ENCODE results near the gene BECN2.

Gene BECN2, protein sequence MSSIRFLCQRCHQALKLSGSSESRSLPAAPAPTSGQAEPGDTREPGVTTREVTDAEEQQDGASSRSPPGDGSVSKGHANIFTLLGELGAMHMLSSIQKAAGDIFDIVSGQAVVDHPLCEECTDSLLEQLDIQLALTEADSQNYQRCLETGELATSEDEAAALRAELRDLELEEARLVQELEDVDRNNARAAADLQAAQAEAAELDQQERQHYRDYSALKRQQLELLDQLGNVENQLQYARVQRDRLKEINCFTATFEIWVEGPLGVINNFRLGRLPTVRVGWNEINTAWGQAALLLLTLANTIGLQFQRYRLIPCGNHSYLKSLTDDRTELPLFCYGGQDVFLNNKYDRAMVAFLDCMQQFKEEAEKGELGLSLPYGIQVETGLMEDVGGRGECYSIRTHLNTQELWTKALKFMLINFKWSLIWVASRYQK

DNA sequence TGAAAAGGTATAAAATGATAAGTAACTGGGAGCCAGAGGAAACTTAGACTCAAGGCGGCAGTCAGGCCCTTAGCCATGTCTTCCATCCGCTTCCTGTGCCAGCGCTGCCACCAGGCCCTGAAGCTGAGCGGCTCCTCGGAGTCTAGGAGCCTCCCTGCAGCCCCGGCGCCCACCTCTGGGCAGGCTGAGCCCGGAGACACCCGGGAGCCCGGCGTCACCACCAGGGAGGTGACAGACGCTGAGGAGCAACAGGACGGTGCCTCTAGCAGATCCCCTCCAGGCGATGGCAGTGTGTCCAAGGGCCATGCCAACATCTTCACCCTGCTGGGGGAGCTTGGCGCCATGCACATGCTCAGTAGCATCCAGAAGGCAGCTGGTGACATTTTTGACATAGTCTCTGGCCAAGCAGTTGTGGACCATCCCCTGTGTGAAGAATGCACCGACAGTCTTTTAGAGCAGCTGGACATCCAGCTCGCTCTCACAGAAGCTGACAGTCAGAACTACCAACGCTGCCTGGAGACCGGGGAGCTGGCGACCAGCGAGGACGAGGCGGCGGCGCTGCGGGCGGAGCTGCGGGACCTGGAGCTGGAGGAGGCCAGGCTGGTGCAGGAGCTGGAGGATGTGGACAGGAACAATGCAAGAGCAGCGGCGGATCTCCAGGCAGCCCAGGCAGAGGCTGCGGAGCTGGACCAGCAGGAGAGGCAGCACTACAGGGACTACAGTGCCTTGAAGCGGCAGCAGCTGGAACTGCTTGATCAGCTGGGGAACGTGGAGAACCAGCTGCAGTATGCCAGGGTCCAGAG lies at the start of gene BECN2:
BECN2 (plus strand) TSS at position 76 of the 803 bp plus-strand sequence; CDS start at position 76, 0 bp downstream.
- DNase-seq (ENCODE audit: low read depth in 2 of 2): no peak

DNA sequence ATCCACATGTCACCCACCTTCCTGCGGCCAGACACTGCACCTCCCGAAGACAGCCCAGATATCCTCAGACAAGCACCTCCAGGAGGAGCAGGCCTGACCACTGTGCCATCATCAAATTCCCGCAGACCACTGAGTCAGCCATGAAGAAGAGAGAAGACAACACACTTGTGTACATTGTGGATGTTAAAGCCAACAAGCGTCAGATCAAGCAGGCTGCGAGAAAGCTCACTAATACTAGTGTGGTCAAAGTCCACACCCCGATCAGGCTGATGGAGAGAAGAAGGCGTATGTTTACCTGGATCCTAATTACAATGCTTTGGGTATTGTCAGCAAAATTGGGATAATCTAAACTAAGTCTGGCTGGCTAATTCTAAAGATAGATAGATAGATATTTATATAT lies 41.4 kb upstream of the BECN2 start:
- no peak for DNase-seq (ENCODE audit: low read depth in 2 of 2)

DNA sequence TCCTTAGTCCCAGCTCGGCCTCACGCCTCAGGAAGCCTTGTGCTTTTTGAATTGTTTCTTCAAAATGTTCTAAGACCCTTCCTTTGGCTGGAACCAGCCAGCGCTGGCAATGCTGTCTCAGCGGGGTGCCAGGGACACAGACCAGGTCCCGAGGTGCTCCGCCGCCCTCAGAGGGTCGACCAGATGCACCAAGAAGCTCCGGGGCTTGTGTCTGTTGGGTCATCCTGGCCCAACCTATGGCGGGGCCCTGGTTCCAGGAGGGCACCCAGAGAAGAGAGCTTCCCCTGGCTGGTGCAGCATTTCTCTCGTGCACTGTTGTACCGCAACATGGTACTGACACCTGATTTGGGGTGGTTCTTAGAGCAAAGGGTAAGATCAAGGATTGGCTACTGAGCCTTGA lies 40.1 kb upstream of the BECN2 start:
- DNase-seq (ENCODE audit: low read depth in 2 of 2): no peak

DNA sequence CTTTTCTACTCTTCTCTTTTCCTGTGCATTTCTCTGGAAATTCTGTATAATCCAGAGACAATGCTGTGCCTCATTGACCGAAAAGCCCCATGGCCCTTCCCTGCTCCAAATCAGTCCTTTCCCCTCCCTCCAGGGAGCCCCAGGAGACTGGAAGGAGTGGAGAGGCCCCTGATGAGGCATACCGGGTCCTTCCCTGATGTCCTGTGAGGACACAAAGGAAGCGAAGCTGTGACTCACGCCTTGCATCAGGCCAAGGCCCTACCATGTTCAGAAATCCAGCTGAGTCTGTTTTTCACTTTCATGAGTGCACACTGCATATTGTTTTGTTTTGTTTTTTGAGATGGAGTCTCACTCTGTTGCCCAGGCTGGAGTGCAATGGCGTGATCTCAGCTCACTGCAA lies 38.7 kb upstream of the BECN2 start:
- no peak for DNase-seq (ENCODE audit: low read depth in 2 of 2)

DNA sequence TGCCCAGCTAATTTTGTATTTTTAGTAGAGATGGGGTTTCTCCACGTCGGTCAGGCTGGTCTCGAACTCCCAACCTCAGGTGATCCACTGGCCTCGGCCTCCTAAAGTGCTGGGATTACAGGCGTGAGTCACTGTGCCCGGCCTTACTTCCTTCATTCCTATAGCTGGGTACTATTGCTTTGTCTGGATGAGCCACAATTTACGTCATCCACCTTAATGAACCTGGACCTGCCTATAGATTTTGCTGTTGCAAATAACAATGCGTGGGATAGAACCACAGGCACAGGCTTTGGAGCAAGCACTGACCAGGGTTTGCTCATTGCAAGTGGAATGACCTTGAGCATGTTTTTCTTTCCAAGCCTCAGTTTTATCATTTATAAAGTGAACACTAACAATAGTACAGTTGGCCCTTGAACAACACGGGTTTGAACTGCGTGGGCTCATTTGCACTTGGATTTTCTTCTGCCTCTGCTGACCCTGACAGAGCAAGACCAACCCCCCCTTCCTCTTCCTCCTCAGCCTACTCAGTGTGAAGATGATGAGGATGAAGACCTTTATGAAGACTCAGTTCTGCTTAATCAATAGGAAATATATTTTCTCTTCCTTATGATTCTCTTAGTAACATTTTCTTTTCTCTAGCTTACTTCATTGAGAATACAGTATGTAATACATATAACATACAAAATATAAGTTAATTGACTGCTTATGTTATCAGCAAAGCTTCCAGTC lies 33.3 kb upstream of the BECN2 start:
- no peak for DNase-seq (ENCODE audit: low read depth in 2 of 2)

DNA sequence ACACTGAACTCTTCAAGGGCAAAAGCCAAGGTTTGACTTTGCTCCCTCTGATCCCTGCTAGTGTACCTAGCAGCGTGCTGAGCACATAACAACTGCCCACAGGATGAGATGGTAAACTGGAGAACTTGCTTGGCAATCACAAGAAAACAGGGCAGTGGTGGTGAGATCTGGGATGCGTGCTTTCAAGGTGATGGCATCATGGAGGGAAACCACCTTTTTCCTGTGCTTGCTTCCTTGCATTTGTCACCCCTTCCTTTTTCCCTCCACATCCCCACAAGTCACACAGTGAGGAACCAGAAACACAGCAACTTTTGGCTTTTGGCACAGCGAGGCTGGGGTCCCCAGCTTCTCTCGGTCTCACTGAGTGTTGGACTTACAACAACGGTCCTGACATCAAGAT lies 31.4 kb upstream of the BECN2 start:
- DNase-seq (ENCODE audit: low read depth in 2 of 2): no peak

DNA sequence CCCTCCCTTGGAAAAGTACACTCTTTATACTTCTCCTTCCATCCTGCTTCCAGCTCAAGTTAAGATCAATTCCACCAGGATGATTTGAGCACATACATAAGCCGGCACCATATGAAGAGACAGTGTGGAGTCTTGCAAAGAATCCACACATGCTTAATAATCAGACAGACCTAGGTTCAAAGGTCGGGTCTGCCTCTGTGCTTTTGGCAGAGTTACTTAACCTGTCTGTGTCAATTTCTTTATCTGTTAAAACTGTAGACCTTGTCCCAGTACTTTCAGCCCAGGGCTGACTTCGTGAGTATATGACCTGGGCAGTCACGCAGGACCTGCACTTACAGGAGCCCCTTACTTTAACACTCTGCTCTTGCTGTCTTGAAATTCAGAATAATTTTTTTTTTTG lies 30.2 kb upstream of the BECN2 start:
- DNase-seq (ENCODE audit: low read depth in 2 of 2): no peak

DNA sequence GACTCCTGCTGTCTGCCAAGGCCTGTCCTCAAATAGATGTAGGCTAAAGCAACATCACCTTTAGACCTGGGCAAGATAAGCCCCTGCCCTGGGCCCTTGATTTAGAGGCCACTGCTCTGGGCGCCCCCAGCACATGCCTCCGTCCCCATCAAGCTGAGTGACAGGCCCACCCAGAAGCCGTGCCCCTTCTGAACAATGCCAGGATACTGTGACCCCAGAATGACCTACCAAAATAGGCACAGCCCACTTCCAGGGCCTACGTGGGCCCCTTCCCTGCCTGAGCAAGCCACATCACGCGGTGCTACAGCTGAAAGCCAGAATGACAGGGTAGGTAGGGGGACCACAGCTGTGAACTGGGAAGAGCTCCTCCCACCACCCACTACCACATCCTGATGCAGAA lies 24.7 kb upstream of the BECN2 start:
- no peak for DNase-seq (ENCODE audit: low read depth in 2 of 2)

DNA sequence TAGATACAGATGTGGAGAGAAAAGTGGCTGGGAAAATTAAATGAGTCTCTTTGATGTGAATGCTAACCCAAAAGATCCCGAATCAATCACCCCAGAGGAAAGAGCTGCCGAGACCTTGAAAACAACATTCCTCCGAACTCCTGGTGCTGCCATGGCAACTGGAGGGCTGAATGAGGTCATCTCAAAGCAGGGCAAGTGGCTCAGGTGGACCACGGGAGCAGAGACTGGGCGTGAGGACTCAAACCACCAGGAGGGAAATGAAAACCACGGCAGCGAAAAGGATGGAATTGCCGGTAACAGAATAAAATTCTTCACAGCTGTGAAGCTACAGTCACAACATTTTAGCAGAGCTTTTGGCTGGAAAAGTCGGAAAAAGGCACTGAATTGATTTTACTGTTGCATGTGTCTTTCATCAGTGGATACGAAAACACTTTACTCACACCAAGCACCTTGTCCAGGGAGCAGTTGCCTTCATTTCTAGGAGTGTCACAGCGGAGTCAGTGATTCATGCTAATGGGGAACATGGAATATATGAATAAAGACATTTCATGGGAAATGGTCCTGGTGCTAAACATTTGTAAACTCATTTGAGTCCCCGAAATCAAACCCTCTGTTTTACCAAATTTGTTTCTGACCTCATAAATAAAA lies 23.2 kb upstream of the BECN2 start:
- no peak for DNase-seq (ENCODE audit: low read depth in 2 of 2)

DNA sequence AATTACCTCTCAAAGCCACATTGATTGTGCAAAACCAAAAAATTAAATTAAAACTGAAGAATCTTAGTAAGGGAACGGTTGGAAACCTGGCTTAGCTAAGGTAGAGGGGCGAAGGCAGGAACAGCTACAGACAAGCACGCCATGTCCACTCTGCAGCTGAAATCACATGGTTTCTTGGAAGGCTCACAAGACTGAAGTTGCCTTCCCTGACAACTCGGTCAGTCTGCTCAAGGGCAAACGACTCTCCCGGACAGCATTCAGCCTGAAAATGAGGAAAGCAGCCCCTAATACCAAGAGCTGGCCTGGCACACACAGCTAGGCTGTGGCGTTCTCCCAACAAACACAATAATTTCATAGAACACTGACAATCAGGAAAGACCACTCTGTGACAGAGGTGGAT lies 22.7 kb upstream of the BECN2 start:
- no peak for DNase-seq (ENCODE audit: low read depth in 2 of 2)

DNA sequence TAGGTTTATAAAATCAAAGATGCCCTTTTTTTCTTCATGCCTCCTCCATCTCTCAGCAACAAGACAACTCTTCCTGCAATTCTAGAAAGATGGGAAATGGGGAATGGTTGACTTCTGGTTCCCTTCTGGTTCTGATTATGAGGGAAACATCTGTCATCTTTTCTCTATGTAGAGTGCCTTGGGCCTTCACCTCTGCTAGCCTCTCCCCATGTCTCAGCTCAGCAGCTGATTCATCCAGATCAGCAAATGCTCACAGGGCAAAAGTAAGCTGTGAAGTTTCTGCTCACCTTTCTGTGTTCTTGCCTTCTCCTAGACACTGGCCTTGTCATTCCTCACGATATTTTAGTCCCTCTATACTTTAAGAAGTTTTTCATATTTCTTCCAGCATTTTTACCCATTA lies 17.8 kb upstream of the BECN2 start:
- DNase-seq (ENCODE audit: low read depth in 2 of 2): no peak

DNA sequence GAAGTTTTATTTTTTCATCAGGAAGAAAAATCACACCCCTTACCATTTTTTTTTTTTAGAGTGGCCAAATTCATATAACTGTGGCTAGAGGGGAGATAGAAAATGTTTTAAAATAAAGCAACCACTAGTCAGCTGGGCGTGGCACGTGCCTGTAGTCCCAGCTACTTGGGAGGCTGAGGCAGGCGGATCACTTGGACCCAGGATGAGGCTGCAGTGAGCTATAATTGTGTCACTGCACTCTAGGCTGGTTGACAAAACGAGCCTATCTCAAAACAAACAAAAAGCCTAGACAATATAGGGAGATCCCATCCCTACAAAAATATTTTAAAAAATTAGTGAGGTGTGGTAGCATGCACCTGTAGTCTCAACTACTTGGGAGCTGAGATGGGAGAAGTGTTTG lies 14.8 kb upstream of the BECN2 start:
- no peak for DNase-seq (ENCODE audit: low read depth in 2 of 2)

DNA sequence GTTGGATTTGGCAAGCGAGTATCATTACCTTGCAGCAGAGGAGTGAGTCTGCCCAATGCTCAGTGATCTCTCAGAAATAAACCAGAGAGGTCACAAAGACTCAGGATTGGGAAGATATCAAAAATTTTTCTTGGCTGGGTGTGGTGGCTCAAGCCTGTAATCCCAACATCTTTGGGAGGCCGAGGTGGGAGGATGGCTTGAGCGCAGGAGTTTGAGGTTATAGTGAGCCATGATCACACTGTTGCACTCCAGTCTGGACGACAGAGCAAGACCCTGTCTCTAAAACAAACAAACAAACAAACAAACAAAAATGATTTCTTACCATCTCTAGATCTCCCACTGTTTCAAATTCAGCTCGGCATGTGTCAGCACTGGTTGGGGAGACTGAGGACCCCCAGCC lies 13.3 kb upstream of the BECN2 start:
- DNase-seq (ENCODE audit: low read depth in 2 of 2): no peak

DNA sequence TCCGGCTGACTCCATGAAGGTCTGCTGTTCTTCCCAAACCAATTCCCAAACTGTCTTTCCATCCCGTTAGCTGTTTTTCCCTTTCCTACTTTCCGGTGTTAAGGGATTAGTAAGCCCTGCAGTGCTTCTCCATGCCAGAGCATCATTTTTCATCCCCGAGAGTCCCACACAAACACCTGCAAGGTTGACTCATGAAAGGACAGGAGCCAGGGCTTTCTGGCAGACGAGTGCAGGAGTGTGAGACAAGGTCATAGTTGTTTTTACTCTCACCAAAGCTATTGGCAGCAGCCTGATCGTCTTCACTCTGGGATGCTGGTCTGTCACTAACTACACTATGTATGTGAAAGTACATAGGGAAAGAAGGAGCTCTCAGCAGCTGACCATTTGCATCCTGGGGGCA lies 10.2 kb upstream of the BECN2 start:
- DNase-seq (ENCODE audit: low read depth in 2 of 2): no peak

DNA sequence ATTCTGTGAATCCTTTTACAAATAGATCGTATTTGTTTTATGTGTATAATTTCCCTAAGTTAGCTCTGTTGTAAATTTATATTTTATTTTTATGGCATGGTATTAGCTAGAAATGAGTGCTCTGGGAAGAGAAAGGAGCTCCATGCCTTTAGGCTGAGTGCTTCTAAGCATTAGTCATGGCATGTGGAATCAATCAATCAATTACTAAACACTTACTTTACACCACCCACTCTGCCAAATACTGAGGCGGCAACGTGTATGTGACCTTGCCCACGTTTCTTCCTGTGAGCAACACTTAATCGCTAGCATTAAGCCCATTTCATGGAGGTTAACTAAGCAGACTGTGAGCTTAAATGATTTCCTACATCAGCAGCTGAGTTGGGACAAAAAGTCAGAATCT lies 7.2 kb upstream of the BECN2 start:
- no peak for DNase-seq (ENCODE audit: low read depth in 2 of 2)

DNA sequence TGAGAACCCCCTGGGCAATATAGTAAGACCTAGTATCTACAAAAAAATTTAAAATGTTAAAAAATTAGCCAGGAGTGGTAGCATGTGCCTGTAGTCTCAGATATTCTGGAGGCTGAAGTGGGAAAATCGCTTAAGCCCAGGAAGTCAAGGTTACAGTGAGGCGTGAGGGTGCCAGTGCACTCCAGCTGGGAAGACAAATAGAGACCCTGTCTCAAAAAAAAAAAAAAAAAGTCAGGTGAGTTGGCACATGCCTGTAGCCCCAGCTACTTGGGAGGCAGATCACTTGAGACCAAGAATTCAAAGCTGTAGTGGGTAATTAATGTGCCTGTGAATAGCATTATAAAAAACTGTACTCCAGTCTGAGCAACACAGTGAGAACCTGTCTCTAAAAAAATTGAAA lies 4.6 kb downstream of the BECN2 start:
- no peak for DNase-seq (ENCODE audit: low read depth in 2 of 2)

DNA sequence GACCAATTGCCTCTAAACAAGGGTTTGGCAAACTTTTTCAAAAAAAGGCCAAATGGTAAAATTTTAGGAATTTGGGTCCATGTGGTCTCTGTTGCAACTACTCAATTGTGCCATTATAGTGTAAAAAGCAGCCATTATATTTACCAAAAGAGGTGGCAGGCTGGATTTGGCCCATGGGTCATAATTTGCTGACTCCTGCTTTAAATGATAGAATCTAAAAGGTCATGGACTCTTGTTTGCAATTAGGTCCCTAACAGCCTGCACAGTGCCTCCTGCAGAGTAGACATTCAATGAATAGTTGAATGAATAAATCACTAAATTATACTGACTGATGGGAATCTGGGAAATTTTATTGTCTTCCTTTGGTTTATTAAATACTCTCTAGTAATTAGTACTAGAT lies 6.2 kb downstream of the BECN2 start:
- no peak for DNase-seq (ENCODE audit: low read depth in 2 of 2)

DNA sequence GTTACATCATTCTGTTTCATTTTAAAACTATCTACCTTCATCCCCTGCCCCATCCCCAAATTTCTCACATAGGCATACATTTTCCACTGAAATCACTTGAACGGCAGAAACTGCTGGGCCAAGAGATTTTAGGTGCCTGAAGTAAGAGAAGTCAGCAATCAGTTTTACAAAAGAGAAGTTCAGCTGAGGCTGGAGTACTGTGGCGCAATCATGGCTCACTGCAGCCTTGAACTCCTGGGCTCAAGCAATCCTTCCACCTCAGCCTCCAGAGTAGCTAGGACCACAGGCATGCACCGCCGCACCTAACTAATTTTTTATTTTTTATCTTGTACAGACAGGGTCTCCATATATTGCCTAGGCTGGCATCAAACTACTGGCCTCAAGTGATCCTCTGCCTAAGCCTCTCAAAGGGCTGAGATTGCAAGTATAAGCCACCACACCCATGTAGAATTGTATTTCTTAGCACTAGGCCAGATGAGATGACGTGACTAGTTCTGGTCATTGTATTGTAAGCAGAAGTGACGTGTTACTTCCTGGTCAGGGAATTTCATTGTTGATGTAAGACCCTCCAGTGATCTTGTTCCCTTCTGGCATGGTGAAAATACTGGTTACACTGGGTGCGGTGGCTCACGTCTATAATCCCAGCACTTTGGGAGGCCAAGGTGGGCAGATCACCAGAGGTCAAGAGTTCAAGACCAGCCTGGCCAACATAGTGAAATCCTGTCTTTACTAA lies 7.1 kb downstream of the BECN2 start:
- DNase-seq (ENCODE audit: low read depth in 2 of 2): no peak

DNA sequence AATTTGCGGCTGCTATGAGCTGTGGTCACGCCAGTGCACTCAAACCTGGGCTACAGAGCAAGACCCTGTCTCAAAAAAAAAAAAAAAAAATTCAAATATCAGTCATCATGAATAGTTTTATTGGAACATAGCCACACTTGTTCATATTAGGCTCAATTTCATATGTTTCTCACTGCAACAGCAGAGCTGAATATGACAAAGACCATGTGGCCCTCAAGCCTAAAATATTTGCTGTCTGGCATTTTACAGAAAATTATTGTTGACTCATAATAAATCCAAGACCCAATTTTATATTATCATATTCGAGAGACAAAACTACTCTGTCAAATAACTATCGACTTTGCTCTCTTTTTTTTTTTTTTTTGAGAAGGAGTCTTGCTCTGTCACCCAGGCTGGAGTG lies 11.0 kb downstream of the BECN2 start:
- no peak for DNase-seq (ENCODE audit: low read depth in 2 of 2)

DNA sequence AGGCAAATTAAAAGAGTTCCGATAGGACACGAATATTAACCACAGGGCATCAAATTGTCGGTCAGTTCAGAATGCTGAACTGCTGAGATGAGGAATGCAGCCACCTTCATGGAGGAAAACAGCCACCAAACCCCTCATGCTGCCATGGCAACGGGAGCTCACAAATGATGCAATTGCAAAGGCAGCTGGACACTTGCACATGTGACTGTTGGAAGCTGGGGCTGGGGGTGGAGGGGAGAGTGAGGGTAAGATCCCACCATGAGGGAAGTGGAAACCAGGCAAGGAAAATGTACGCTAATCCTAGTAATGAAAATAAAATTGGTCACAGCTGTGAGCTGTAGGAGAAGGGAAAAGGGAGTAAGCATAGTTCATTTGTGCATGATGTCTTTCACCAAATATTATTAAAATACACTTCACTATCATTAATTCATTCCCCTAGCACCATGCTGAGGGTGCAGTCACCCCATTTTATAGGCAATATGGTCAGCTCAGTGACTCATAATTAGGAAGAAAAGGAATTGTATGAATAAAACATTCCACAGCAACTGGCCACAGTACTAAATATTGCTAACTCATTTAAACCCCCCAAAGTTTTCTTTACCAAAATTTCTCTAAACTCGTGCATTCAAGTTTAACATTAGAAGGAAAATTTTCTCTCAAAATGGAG lies 15.3 kb downstream of the BECN2 start:
- no peak for DNase-seq (ENCODE audit: low read depth in 2 of 2)

DNA sequence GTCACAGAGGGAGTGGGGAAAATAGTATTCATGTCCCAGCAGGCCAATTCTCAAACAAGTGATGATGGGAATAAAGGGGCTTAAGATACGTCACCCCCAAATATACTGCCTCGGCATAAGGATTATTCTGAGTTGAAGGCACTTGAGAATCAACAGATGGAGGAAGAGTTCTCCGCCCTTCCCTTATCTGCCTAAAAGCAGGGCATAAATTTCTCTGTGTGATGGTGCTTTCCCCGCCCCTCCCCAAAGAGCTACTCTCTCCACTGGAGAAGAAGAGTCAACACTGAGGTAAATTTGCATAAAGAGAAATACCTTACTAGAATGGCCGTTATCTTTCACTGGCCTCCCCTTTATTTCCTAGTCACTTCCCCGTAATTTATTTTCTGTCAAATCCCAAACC lies 18.7 kb downstream of the BECN2 start:
- DNase-seq (ENCODE audit: low read depth in 2 of 2): no peak

All from stimulated activated CD8-positive, alpha-beta memory T cell treated with anti-CD3 and anti-CD28 coated beads, Interleukin-2, amount 100 ng/mL, for 1 hour (primary cell).